Stimulated activated naive CD8-positive, alpha-beta T cell treated with anti-CD3 and anti-CD28 coated beads, Interleukin-15, Interleukin-2, amounts not matched to agents 100 U/mL and 50 U/mL, for 24 hours (primary cell): ENCODE measurements around the gene ABCB10.

ENCODE experiments used
- ATAC-seq: fragments of 150-1000 bp; cut with Tn5 transposase; one replicate; pipeline ENCODE4 v1.10.0; 2021
- DNase-seq: peaks from one replicate; pipeline ENCODE4 v3.0.0; 2021

Gene ABCB10

GRCh38 chr1:229470406-229471043 lies 88.0 kb downstream of the ABCB10 start:
- DNase-seq = no peak
- no peak for ATAC-seq

DNA sequence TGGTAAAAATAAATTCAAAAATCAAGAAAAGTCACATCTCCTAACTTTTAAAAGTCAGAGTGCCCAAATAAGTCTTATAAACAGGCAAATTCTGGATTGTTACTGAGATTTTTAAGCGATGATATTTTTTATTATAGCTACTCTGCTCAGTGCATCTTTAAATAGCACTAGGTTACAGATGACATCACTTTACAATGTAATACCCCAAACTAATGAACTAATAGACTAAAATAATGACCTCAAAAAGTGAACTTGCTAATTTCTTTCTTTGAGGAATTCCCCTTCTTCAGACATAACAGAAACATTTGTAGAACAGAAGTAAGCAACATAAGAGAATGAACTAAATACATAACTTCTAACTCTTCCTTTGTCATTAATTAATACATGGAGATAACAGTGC lies 91.6 kb downstream of the ABCB10 start:
- DNase-seq = no peak
- ATAC-seq = no peak
